Right lobe of liver (tissue), 6 donors: ENCODE measurements around the gene TENM4. TPM values are rescaled to one million over a fixed set of nuclear protein-coding genes. Genes with fewer than 3 reads are reported as not detected.

Source experiments
- ATAC-seq, 4 donors: fragments of 200-7000 bp; cut with Tn5 transposase; one replicate each; pipeline ENCODE4 v1.9.1; 2020; ENCODE audit warnings: mild to moderate bottlenecking in 4 of 4, moderate library complexity in 4 of 4
- DNase-seq, 3 donors: peaks; one replicate each; pipeline ENCODE4 v3.0.0-alpha.2; 2020
- H3K27ac ChIP-seq, 3 donors: fragments of 200-600 bp; one replicate each; pipeline ENCODE4 v1.8.0; 2022
- H3K27me3 ChIP-seq, 2 donors: fragments of 200-600 bp; one replicate each; pipeline ENCODE4 v1.8.0; 2022
- H3K36me3 ChIP-seq, 4 donors: fragments of 200-600 bp; sonication (generic) in 1 of 4; one replicate each; pipeline versions ENCODE4 v1.5.1 to v1.8.0; 2017 to 2022; ENCODE audit warnings: control low read depth in 1 of 4
- H3K4me1 ChIP-seq, 4 donors: fragments of 200-600 bp; sonication (generic) in 1 of 4; one replicate each; pipeline versions ENCODE4 v1.5.1 to v1.8.0; 2017 to 2022; ENCODE audit warnings: control low read depth in 1 of 4
- H3K4me3 ChIP-seq, 3 donors: fragments of 200-600 bp; one replicate each; pipeline ENCODE4 v1.8.0; 2022
- H3K9me3 ChIP-seq, 4 donors: fragments of 200-600 bp; sonication (generic) in 1 of 4; one replicate each; pipeline versions ENCODE4 v1.5.1 to v1.8.0; 2017 to 2022; ENCODE audit warnings: control low read depth in 1 of 4
- CTCF ChIP-seq, 4 donors: fragments of 200-600 bp in 3 of 4; fragments of 450-650 bp in 1 of 4; IDR thresholded peaks; one replicate each; pipeline versions ENCODE4 v1.5.1 to v1.8.0; 2016 to 2022; ENCODE audit warnings: antibody characterized with exemption in 4 of 4, mild to moderate bottlenecking in 2 of 4
- POLR2A ChIP-seq: fragments of 450-650 bp; IDR thresholded peaks from one replicate; pipeline ENCODE4 v1.6.1; 2017; ENCODE audit warnings: antibody characterized with exemption, mild to moderate bottlenecking
- WGBS: methylation state at CpG from one replicate; pipeline ENCODE4 v1.1.6; 2018; ENCODE audit warnings: low coverage, low lambda C conversion rate; ENCODE audit not compliant: insufficient coverage; ENCODE audit errors: missing lambda C conversion rate; 5-methylcytosine and 5-hydroxymethylcytosine counted together
- intact Hi-C, 2 donors: fragments of 100-400 bp; cut with DNase I; formaldehyde crosslinking; loops; one replicate each; pipeline versions ENCODE4 v1.11.2 to v1.14.1; 2022
- total RNA-seq, 6 experiments: library from RNA; depleted of rRNA in 2 of 6; stranded (reverse); fragments of >200 nt in 2 of 6; fragmentation: NEBNext Ultra II Directional in 3 of 6; extraction: Animal tissue kit (Norgen Biotek cat#: 25700) in 3 of 6; gene quantifications; one replicate each; pipeline versions ENCODE4 v1.1.0 to v1.2.4, GENCODE V29; 2016 to 2023
- donor health status: DM: no; HTN: yes; CAD: no.
- donor health status: DM: no; HTN: no; CAD: no.
- donor health status: DM: no; HTN: no; CAD: no.
- donor health status: DM: no; HTN: yes; CAD: no.
- donor health status: DM: no; HTN: yes; CAD: no.

The TENM4 gene
- total RNA-seq, 6 experiments from 2014 or later, result 0.04 to 0.58 (median 0.14) TPM; not detected in 2

GRCh38 chr11:79458709-79459108 lies 17.9 kb upstream of the TENM4 start:
- H3K4me1 ChIP-seq, result no peaks in the 10 kb centered on the region
- TF ChIP-seq CTCF (IDR thresholded peaks at IDR 0.05) (no peak), POLR2A (no peak)
- DNase-seq, result no peak
- WGBS, result 54% methylated on average over 5 of the region's 5 CpGs
- H3K27me3 ChIP-seq, result no peaks in the 10 kb centered on the region
- ATAC-seq, result no peak
- no peaks in the 10 kb centered on the region for H3K36me3 ChIP-seq
- intact Hi-C loops, result no loop called here
- H3K4me3 ChIP-seq, result no peak overlapping the region
- H3K27ac ChIP-seq, result no peak overlapping the region
- no peaks in the 10 kb centered on the region for H3K9me3 ChIP-seq

- ATAC-seq (no peak), DNase-seq (no peak)
- Histone ChIP-seq H3K4me3 (no peak overlapping the region), H3K9me3 (no peaks in the 10 kb centered on the region), H3K27ac (no peak overlapping the region), H3K36me3 (no peaks in the 10 kb centered on the region), H3K4me1 (no peaks in the 10 kb centered on the region), H3K27me3 (no peaks in the 10 kb centered on the region)
- TF ChIP-seq CTCF (IDR thresholded peaks at IDR 0.05), result no peak
- no peak for TF ChIP-seq POLR2A
- intact Hi-C loops, result no loop called here
- 31% methylated on average over 4 of the region's 4 CpGs for WGBS
Observed at GRCh38 chr11:79456501-79456900, 15.7 kb upstream of the TENM4 start.

- DNase-seq (no peak), ATAC-seq (no peak)
- intact Hi-C loops, result no loop called here
- Histone ChIP-seq H3K9me3 (no peaks in the 10 kb centered on the region), H3K4me3 (no peak overlapping the region), H3K27ac (no peak overlapping the region), H3K36me3 (no peaks in the 10 kb centered on the region), H3K4me1 (no peaks in the 10 kb centered on the region), H3K27me3 (no peaks in the 10 kb centered on the region)
- TF ChIP-seq POLR2A, result no peak
- no peak for TF ChIP-seq CTCF (IDR thresholded peaks at IDR 0.05)
Observed at GRCh38 chr11:79453617-79454016, 12.8 kb upstream of the TENM4 start.

GRCh38 chr11:79449040-79449439 lies 8.2 kb upstream of the TENM4 start:
- Histone ChIP-seq H3K9me3 (no peaks in the 10 kb centered on the region), H3K27ac (no peak overlapping the region), H3K36me3 (no peaks in the 10 kb centered on the region), H3K27me3 (no peaks in the 10 kb centered on the region), H3K4me1 (no peaks in the 10 kb centered on the region), H3K4me3 (no peak overlapping the region)
- intact Hi-C loops, result no loop called here
- 68% methylated on average over 5 of the region's 5 CpGs for WGBS
- no peak for TF ChIP-seq POLR2A
- TF ChIP-seq CTCF (IDR thresholded peaks at IDR 0.05), result no peak
- DNase-seq, result no peak
- ATAC-seq, result no peak
